Fibroblast of lung (primary cell): ENCODE results near the gene NFAM1.

Experiments used
- EZH2 ChIP-seq: IDR thresholded peaks from 2 replicates; pipeline ENCODE4 v1.5.1; 2012; ENCODE audit warnings: low read length, control low read depth, mild to moderate bottlenecking; ENCODE audit errors: missing control alignments
- TF ChIP-seq, protein P1 (sequence below), 2 donors: IDR thresholded peaks in 1 of 2; conservative IDR thresholded peaks in 1 of 2; 1 replicate in 1 of 2; 2 replicates in 1 of 2; pipeline ENCODE4 v1.5.1; 2011 to 2012; ENCODE audit warnings: low read length in 2 of 2, control low read depth in 1 of 2, inconsistent platforms in 1 of 2, low read depth in 1 of 2, mild to moderate bottlenecking in 1 of 2

DNA sequence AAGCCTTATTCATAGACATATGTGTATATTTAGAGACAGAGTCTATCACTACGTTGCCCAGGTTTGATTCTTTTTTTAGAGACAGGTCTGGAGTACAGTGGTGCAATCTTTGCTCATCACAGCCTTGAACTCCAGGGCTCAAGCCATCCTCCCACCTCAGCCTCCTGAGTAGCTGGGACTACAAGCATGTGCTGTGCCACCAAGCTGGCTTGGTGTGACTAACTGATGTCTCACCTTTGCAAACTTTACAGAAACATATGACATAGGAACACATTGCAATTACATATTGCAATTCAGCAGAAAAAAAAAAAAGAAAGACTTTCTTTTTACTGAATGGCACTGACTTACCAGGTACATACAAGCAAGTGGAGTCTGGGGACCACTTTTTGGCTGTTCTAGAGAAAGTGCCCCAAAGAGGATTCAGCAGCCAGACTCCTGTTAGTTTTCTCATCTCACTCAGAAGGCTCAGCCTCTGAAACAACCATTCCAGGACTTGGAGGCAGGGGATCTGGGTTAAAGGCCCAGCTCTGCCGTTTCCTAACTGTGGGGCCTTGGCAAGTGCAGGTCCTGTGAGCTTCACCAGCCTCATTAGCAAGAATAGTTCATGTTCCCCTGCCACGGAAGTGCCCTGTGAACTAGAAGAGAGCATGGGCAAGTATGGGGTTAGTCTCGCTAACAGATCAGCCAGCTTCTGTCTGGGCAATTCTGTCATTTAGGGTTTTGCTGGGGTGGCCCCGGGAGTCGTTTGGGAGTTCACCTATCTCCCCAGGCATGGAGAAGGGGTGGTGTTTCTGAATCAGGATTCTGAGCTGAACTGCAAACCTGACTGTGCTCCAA is 11.3 kb upstream of the NFAM1 start:
- TF ChIP-seq, protein P1, sequence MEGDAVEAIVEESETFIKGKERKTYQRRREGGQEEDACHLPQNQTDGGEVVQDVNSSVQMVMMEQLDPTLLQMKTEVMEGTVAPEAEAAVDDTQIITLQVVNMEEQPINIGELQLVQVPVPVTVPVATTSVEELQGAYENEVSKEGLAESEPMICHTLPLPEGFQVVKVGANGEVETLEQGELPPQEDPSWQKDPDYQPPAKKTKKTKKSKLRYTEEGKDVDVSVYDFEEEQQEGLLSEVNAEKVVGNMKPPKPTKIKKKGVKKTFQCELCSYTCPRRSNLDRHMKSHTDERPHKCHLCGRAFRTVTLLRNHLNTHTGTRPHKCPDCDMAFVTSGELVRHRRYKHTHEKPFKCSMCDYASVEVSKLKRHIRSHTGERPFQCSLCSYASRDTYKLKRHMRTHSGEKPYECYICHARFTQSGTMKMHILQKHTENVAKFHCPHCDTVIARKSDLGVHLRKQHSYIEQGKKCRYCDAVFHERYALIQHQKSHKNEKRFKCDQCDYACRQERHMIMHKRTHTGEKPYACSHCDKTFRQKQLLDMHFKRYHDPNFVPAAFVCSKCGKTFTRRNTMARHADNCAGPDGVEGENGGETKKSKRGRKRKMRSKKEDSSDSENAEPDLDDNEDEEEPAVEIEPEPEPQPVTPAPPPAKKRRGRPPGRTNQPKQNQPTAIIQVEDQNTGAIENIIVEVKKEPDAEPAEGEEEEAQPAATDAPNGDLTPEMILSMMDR (conservative IDR thresholded peaks at IDR 0.05 in 1 of 2, IDR thresholded peaks at IDR 0.05 in 1 of 2; ENCODE audit: low read depth in 1 of 2, low read length in 2 of 2) = no peak
- no peak for TF ChIP-seq EZH2
